Epithelial cell of proximal tubule (primary cell): ENCODE measurements around the gene KAT8. TPM values are rescaled to one million over a fixed set of nuclear protein-coding genes. Genes with fewer than 3 reads are reported as not detected.
A peak's percentile ranks its signal among the peaks of the same experiment; 100 is the strongest.

ENCODE experiments used
- DNase-seq: peaks from one replicate; pipeline ENCODE4 v3.0.0-alpha.2; 2011; ENCODE audit warnings: low read depth
- H3K4me3 ChIP-seq: 2 replicates; pipeline ENCODE4 v1.5.1; 2011; ENCODE audit warnings: low read depth, mild to moderate bottlenecking, low read length
- total RNA-seq: library from RNA; depleted of rRNA; stranded (reverse); fragments of >200 nt; gene quantifications from 2 replicates; pipeline ENCODE4 v1.2.3, GENCODE V29; 2015
- TF ChIP-seq, protein P1 (sequence below): conservative IDR thresholded peaks from 2 replicates; pipeline ENCODE4 v1.5.1; 2012; ENCODE audit warnings: low read depth, mild to moderate bottlenecking, low read length

The KAT8 gene
- total RNA-seq, 1 donor from 2014 or later = 43.7 TPM

DNA sequence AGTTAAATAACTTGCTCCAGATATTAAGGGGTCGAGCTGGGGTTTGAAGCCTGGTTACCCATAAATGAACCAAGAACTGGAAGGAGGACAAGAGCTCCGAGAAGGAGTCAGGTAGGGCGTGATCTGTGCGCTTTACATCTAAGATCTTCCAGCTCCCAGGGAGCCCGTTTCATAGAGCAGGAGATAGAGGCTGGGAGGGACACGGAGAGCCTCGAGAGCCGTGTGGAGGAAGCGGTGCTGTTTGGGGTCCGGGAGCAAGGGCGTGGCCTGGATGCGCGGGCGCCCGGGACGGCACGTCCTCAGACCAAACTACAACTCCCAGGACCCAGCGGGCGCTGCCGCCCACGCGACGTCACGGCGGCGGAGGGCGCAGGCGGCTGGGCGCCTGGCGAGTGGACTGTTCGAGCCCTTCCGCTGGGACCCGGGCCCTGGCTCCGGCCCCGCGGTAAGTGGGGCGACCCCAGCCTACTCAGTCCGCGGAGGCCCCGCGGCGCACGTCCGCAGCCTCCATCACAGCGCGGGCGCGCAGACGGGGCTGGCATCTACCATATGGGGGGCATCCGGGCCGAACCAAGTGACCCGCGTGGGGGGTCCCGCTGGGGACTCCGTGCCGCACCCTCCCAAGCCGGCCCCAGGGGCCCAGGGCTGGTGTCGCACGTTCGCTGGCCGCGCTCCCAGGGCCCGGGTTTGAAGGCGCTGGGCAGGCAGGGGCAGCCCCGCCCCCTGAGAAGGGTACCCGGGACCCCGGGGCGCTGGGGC lies 9.2 kb upstream of the KAT8 start, which contains the start of gene BCKDK:
Gene BCKDK, plus strand, starts transcription at position 352 of the 759 bp plus-strand sequence. CDS start 838 bp downstream, outside the sequence.
- TF ChIP-seq, protein P1, sequence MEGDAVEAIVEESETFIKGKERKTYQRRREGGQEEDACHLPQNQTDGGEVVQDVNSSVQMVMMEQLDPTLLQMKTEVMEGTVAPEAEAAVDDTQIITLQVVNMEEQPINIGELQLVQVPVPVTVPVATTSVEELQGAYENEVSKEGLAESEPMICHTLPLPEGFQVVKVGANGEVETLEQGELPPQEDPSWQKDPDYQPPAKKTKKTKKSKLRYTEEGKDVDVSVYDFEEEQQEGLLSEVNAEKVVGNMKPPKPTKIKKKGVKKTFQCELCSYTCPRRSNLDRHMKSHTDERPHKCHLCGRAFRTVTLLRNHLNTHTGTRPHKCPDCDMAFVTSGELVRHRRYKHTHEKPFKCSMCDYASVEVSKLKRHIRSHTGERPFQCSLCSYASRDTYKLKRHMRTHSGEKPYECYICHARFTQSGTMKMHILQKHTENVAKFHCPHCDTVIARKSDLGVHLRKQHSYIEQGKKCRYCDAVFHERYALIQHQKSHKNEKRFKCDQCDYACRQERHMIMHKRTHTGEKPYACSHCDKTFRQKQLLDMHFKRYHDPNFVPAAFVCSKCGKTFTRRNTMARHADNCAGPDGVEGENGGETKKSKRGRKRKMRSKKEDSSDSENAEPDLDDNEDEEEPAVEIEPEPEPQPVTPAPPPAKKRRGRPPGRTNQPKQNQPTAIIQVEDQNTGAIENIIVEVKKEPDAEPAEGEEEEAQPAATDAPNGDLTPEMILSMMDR = no peak
- H3K4me3 ChIP-seq = peak within 1 kb of the TSS; percentile 87
- DNase-seq = no peak

DNA sequence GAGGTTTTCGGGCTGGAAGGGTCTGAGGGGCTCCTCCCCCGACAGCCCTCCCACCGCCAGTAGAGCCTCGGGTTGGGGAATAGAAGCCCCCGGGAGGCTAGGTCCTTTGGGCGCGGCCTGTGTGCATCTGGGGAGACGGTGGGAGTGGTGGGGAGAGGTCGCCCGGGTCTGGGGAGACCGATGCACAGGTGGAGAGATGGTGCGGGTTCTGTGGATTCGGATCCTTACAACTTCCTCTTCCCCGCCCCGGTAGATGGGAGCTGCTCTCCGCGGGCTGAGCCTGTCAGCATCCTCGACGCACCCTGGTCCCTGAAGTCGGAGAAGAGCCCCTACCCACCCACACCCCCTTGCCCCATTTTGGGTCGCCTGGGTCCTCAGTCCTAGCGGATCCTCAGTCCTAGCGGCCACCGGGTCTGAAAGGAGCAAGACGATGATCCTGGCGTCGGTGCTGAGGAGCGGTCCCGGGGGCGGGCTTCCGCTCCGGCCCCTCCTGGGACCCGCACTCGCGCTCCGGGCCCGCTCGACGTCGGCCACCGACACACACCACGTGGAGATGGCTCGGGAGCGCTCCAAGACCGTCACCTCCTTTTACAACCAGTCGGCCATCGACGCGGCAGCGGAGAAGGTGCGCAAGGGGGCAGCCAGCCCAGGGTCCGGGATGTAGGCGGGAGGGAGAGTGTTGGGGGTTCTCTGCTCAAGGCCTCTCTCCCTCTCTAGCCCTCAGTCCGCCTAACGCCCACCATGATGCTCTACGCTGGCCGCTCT lies 8.5 kb upstream of the KAT8 start:
- DNase-seq = no peak
- H3K4me3 ChIP-seq = peak overlapping the region; percentile 87
- TF ChIP-seq, protein P1 = no peak

GRCh38 chr16:31109622-31110021 lies 7.8 kb upstream of the KAT8 start:
- TF ChIP-seq, protein P1 = no peak
- H3K4me3 ChIP-seq = peak overlapping the region; percentile 87

GRCh38 chr16:31110106-31111034 lies 7.1 kb upstream of the KAT8 start:
- no peak for DNase-seq
- H3K4me3 ChIP-seq = no peak overlapping the region
- TF ChIP-seq, protein P1 = no peak

More at GRCh38 chr16:31109622-31110021, 7.8 kb upstream of the KAT8 start:
- no peak for DNase-seq

DNA sequence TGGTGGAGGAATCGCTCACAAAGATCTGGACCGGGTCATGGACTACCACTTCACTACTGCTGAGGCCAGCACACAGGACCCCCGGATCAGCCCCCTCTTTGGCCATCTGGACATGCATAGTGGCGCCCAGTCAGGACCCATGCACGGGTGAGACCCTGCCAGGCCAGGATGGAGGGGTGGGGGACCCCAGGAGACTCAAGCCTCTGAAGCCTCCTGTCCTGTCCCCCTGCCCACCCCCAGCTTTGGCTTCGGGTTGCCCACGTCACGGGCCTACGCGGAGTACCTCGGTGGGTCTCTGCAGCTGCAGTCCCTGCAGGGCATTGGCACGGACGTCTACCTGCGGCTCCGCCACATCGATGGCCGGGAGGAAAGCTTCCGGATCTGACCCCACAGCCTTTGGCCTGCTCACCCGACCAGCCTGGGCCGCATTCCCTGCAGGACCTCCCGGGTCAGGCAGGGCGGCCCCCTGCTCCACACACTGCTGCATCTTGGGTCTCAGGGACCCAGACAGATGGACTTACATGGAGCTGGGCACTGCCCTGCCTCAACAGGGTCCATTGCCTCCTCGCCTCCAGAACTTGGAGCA lies 5.5 kb upstream of the KAT8 start:
- DNase-seq = no peak
- no peak overlapping the region for H3K4me3 ChIP-seq
- TF ChIP-seq, protein P1 = no peak

- no peak overlapping the region for H3K4me3 ChIP-seq
- no peak for DNase-seq
- TF ChIP-seq, protein P1 = no peak
Measured at GRCh38 chr16:31112711-31113110, 4.8 kb upstream of the KAT8 start.
